PC-3 (cell line): ENCODE measurements around the gene NPIPB6. TPM values are rescaled to one million over a fixed set of nuclear protein-coding genes. Genes with fewer than 3 reads are reported as not detected.

Experiments used
- ATAC-seq: fragments of 200-7000 bp; cut with Tn5 transposase; 2 replicates; pipeline ENCODE4 v1.9.1; 2020; ENCODE audit warnings: mild to moderate bottlenecking, moderate library complexity
- BruUV-seq: library from RNA; stranded (reverse); fragments of 400-500 nt; replicated peaks from 2 replicates; lab custom pipeline; 2021; lab: Mats Ljungman, UMichigan
- CTCF ChIA-PET: fragments of 300-600 bp; sonication (Branson Sonifier 250); formaldehyde crosslinking; loops from one replicate; lab custom pipeline; 2022; ENCODE audit warnings: antibody characterized with exemption; lab: Charles Lee
- POLR2A ChIA-PET: fragments of 300-600 bp; sonication (Branson Sonifier 250); formaldehyde crosslinking; loops from one replicate; lab custom pipeline; 2022; ENCODE audit warnings: antibody characterized with exemption; ENCODE audit not compliant: unreplicated experiment; lab: Charles Lee
- DNase-seq: peaks from one replicate; pipeline ENCODE4 v3.0.0-alpha.2; 2015
- H2AFZ ChIP-seq: fragments of 300-600 bp; sonication (generic); 2 replicates; pipeline ENCODE4 v1.6.0; 2016; ENCODE audit warnings: antibody characterized with exemption, low read length
- H3F3A ChIP-seq: fragments of 300-600 bp; sonication (generic); one replicate; pipeline ENCODE4 v1.6.0; 2017; ENCODE audit warnings: antibody characterized with exemption, low read length, control low read depth, mild to moderate bottlenecking; ENCODE audit not compliant: unreplicated experiment
- H3K27ac ChIP-seq: fragments of 300-600 bp; sonication (generic); 2 replicates; pipeline ENCODE4 v1.5.1; 2016; ENCODE audit warnings: mild to moderate bottlenecking, low read length
- H3K27me3 ChIP-seq: fragments of 300-600 bp; sonication (generic); 2 replicates; pipeline ENCODE4 v1.6.1; 2016; ENCODE audit warnings: low read length, mixed read lengths
- H3K36me3 ChIP-seq: fragments of 300-600 bp; sonication (generic); 2 replicates; pipeline ENCODE4 v1.6.1; 2016; ENCODE audit warnings: low read depth, mixed run types, low read length, mixed read lengths
- H3K4me1 ChIP-seq: fragments of 300-600 bp; sonication (generic); 2 replicates; pipeline ENCODE4 v1.5.1; 2016; ENCODE audit warnings: low read length; ENCODE audit not compliant: insufficient read depth
- H3K4me2 ChIP-seq: fragments of 300-600 bp; sonication (generic); 2 replicates; pipeline ENCODE4 v1.6.0; 2016; ENCODE audit warnings: low read length
- H3K4me3 ChIP-seq: fragments of 300-600 bp; sonication (generic); 2 replicates; pipeline ENCODE4 v1.5.1; 2016; ENCODE audit warnings: mild to moderate bottlenecking, low read length, mixed read lengths
- H3K79me2 ChIP-seq: fragments of 300-600 bp; sonication (generic); 2 replicates; pipeline ENCODE4 v1.6.1; 2017; ENCODE audit warnings: low read length, mixed read lengths
- H3K9ac ChIP-seq: fragments of 300-600 bp; sonication (generic); 2 replicates; pipeline ENCODE4 v1.6.0; 2016; ENCODE audit warnings: mild to moderate bottlenecking, low read length
- H3K9me2 ChIP-seq: fragments of 300-600 bp; sonication (generic); replicated peaks from 2 replicates; pipeline ENCODE4 v1.6.1; 2016; ENCODE audit warnings: mixed run types, low read length, mixed read lengths
- H3K9me3 ChIP-seq: fragments of 300-600 bp; sonication (generic); 2 replicates; pipeline ENCODE4 v1.6.1; 2016; ENCODE audit warnings: low read length, mixed read lengths
- H4K20me1 ChIP-seq: fragments of 300-600 bp; sonication (generic); 2 replicates; pipeline ENCODE4 v1.6.1; 2016; ENCODE audit warnings: low read length, mixed read lengths
- EZH2 ChIP-seq: fragments of 300-600 bp; sonication (generic); IDR thresholded peaks from one replicate; pipeline ENCODE4 v1.6.1; 2017; ENCODE audit warnings: antibody characterized with exemption, mild to moderate bottlenecking, low read length; ENCODE audit not compliant: unreplicated experiment
- EZH2phosphoT487 ChIP-seq: fragments of 300-600 bp; sonication (generic); IDR thresholded peaks from 2 replicates; pipeline ENCODE4 v1.6.1; 2018; ENCODE audit warnings: mild to moderate bottlenecking, antibody characterized with exemption, low read length, borderline replicate concordance
- intact Hi-C: fragments of 100-400 bp; cut with micrococcal nuclease; formaldehyde crosslinking; loops from 2 replicates; pipeline ENCODE4 v1.9.0; 2023
- total RNA-seq: library from RNA; depleted of rRNA; stranded (reverse); fragments of >200 nt; gene quantifications from 2 replicates; pipeline ENCODE4 v1.2.3, GENCODE V29; 2014
- TF ChIP-seq, protein P1 (sequence below): fragments of 300-600 bp; sonication (generic); conservative IDR thresholded peaks from 2 replicates; pipeline ENCODE4 v1.5.1; 2017; ENCODE audit warnings: antibody characterized with exemption, low read depth, mild to moderate bottlenecking, low read length

The NPIPB6 gene
- total RNA-seq, 1 experiment from 2014 or later = 2.5 TPM

- ATAC-seq = no peak
Measured at GRCh38 chr16:28295276-28295675, 68.0 kb downstream of the NPIPB6 start.

GRCh38 chr16:28294201-28294600, 69.1 kb downstream of the NPIPB6 start:
- BruUV-seq = no TSS peak
- no peak overlapping the region for H3K4me2 ChIP-seq
- no peak overlapping the region for H3K4me3 ChIP-seq
- no peaks in the 10 kb centered on the region for H3K27me3 ChIP-seq
- H3K9me2 ChIP-seq = no peaks in the 10 kb centered on the region
- intact Hi-C loops = no loop called here
- H3K79me2 ChIP-seq = no peaks in the 10 kb centered on the region
- H3K9ac ChIP-seq = no peak overlapping the region
- CTCF ChIA-PET = no interaction called here
- no peaks in the 10 kb centered on the region for H4K20me1 ChIP-seq
- POLR2A ChIA-PET = no interaction called here
- no peaks in the 10 kb centered on the region for H3F3A ChIP-seq
- no peak overlapping the region for H2AFZ ChIP-seq
- no peak overlapping the region for H3K27ac ChIP-seq
- no peaks in the 10 kb centered on the region for H3K9me3 ChIP-seq
- ATAC-seq (no peak), DNase-seq (no peak)
- TF ChIP-seq EZH2phosphoT487 = no peak
- TF ChIP-seq, protein P1, sequence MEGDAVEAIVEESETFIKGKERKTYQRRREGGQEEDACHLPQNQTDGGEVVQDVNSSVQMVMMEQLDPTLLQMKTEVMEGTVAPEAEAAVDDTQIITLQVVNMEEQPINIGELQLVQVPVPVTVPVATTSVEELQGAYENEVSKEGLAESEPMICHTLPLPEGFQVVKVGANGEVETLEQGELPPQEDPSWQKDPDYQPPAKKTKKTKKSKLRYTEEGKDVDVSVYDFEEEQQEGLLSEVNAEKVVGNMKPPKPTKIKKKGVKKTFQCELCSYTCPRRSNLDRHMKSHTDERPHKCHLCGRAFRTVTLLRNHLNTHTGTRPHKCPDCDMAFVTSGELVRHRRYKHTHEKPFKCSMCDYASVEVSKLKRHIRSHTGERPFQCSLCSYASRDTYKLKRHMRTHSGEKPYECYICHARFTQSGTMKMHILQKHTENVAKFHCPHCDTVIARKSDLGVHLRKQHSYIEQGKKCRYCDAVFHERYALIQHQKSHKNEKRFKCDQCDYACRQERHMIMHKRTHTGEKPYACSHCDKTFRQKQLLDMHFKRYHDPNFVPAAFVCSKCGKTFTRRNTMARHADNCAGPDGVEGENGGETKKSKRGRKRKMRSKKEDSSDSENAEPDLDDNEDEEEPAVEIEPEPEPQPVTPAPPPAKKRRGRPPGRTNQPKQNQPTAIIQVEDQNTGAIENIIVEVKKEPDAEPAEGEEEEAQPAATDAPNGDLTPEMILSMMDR = no peak
- no peak for TF ChIP-seq EZH2
- no peaks in the 10 kb centered on the region for H3K36me3 ChIP-seq
- 0 out of 2 replicates have a peak, but pooled peaks cover 3% of the 10 kb centered on the region for H3K4me1 ChIP-seq

More at GRCh38 chr16:28295276-28295675, 68.0 kb downstream of the NPIPB6 start:
- no TSS peak for BruUV-seq
- H3K9ac ChIP-seq = no peak overlapping the region
- no peak for DNase-seq
- H3K4me2 ChIP-seq = no peak overlapping the region
- H3F3A ChIP-seq = no peaks in the 10 kb centered on the region
- POLR2A ChIA-PET = no interaction called here
- no peak overlapping the region for H2AFZ ChIP-seq
- TF ChIP-seq EZH2phosphoT487 = no peak
- no peak for TF ChIP-seq EZH2
- TF ChIP-seq, protein P1 = no peak
- H3K9me2 ChIP-seq = no peaks in the 10 kb centered on the region
- intact Hi-C loops = no loop called here
- no peaks in the 10 kb centered on the region for H3K36me3 ChIP-seq
- no peaks in the 10 kb centered on the region for H3K79me2 ChIP-seq
- CTCF ChIA-PET = no interaction called here
- no peak overlapping the region for H3K27ac ChIP-seq
- no peak overlapping the region for H3K4me3 ChIP-seq
- H3K4me1 ChIP-seq = 0 out of 2 replicates have a peak, but pooled peaks cover 3% of the 10 kb centered on the region
- no peaks in the 10 kb centered on the region for H4K20me1 ChIP-seq
- no peaks in the 10 kb centered on the region for H3K9me3 ChIP-seq
- H3K27me3 ChIP-seq = no peaks in the 10 kb centered on the region

DNA sequence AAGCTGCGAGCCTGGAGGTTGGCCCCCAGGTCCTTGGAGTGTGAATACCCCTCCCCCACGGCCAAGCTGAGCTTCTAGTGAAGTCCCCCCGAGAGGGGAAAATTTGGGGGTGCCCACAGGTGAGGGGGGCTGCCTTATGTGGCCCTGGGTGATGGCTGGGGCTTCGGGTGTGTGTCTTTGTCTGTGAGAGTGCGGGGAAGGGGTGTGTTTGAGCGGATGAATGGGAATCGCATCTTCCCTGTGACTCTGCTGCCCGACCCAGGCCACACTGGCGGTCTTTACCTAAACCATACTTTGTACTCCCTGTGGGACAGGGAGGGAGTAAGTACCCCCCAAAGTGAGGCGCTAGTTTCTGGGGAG, 69.7 kb downstream of the NPIPB6 start:
- intact Hi-C loops = no loop called here
- POLR2A ChIA-PET = no interaction called here
- CTCF ChIA-PET = no interaction called here
- Histone ChIP-seq H3K79me2 (no peaks in the 10 kb centered on the region), H3K4me3 (peak overlapping the region; percentile 69), H3K4me1 (0 out of 2 replicates have a peak, but pooled peaks cover 3% of the 10 kb centered on the region), H4K20me1 (no peaks in the 10 kb centered on the region), H3K27ac (no peak overlapping the region), H3K9me3 (no peaks in the 10 kb centered on the region), H3F3A (no peaks in the 10 kb centered on the region), H3K4me2 (peak overlapping the region; percentile 90), H2AFZ (no peak overlapping the region), H3K9ac (no peak overlapping the region), H3K9me2 (no peaks in the 10 kb centered on the region), H3K27me3 (no peaks in the 10 kb centered on the region), H3K36me3 (no peaks in the 10 kb centered on the region)
- no peak for DNase-seq
- ATAC-seq = no peak
- no peak for TF ChIP-seq EZH2phosphoT487
- TF ChIP-seq EZH2 = no peak
- TF ChIP-seq, protein P1 = no peak
- no TSS peak for BruUV-seq
